ENCODE measurements around the gene YES1. TPM values are rescaled to one million over a fixed set of nuclear protein-coding genes. Genes with fewer than 3 reads are reported as not detected.
A peak's percentile ranks its signal among the peaks of the same experiment; 100 is the strongest.
"Not testable (repeated sequence)": the region's sequence is repeated elsewhere in the genome, so short reads cannot be mapped to it uniquely, and the experiment has no call there.

The YES1 gene
- polyA plus RNA-seq, 4 donors: 65.4 to 83.7 (median 80.5) TPM

DNA sequence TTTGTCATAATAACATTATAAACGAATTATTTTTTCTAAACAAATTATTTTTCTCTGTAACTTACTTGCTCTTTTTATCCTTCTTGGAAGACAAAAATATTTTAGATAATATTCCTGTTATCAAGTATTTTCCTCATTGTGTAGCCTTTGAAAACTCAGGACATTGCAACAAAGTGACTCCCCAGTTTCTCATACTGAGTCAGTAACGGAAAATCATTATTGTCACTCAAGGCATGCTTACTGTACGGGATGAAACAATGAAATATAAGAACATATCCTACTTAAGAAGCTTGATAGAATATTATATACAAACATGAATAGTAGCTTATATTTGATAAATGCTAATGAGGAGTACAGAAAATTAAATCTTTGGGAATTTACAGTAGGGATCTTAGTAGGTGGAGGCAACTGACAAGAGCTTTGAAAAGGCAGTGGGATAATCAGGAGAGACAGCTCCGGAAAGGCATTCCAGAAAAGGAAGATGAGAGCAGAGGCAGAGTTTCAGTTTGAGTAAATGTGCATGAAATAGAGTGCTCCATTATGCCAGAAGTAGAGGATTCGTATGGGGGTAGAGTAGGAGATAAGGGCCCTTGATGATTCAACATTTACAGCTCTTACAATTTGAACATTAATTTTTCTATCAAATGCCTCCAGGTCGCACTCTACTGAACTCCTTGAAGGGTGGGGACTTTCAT is 14.0 kb upstream of the YES1 start:
- DNase-seq (ENCODE audit: low read depth in 4 of 4, low spot score in 3 of 4): no peak

DNA sequence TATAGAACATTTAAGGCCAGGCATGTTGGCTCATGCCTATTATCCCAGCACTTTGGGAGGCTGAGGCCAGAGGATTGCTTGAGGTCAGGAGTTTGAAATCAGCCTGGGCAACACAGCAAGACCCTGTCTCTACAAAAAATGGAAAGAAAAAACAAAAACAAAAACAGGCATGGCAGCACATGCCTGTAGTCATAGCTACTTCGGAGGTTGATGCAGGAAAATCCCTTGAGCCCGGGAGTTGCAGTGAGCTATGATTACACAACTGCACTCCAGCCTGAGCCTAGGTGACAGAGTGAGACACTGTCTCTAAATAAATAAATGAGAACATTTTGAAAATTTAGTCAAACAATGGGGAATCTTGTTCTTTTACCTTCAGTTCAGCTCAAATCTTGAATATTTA is 12.1 kb upstream of the YES1 start:
- DNase-seq (ENCODE audit: low read depth in 4 of 4, low spot score in 3 of 4): no peak

DNA sequence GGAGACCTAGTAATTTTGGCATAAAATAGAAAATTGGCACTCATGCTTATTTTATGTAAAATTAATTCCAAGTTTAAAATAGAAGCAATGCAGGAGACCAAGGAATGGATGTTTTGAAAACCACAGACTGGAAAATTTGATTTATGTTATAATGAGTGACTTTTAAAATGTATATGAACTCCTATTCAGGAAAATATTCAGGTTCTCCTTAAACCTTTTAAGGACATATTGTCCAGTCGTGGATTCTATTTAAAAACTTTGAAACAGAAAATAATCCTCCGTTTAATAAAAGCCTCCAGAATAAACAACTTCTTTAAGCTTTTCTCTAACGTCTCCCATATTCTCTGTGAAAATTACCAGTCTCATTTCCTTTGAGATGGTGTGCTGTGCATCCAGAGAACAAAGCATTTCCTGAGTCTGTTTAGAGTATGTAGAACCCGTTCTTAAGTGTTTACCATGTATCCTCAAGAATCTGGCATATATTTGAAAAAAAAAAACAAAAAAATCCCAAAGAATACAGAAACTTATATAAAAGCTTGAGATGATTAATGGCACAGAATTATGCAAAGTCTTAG is 8.6 kb upstream of the YES1 start:
- no peak for DNase-seq (ENCODE audit: low read depth in 4 of 4, low spot score in 3 of 4)

DNA sequence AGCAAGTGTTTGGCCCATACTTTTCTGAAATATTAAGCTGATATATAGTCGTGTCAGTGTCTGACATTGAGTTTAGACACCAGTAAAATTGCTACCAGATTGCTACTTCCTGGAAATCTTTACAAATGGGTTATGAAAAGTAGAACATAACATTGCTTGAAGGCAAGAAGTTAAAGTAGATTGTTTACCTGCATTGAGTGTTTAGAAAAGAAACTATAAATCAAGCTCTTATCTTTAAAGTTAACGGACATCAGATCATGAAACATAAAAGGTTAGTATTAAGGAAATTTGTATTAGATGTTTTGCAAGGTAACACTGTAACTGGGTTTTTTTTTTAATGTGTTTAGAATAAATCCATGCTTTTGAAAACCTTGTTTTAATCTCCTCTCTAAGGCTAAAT is 4.8 kb upstream of the YES1 start:
- no peak for DNase-seq (ENCODE audit: low read depth in 4 of 4, low spot score in 3 of 4)

DNA sequence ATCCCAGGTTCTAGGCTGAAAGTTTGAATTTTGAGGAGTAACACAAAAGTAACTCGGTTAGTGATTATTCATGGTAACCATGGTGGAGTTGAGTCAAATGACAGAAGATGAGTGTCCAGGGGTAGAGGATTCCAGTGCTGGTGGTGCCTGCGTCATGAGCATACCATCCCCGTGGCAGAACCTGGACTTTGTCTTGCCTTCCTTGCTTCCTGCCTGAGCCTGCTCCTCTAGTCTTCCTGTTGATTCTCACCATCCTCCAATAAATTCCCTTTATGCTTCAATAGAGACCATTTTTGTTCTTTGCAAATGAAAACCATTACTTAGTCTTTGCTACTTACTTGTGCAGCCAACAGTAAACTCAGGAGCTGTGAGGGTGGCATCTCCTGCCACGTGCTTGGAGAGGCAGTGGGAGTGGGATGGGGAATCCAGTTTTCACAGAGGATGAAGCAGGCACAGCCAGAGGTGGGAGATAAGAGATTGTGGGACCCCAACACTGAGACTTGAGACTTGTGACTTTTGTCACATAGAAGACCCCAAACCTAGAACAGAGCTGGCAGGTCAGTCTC is 4.1 kb upstream of the YES1 start:
- no peak for DNase-seq (ENCODE audit: low read depth in 4 of 4, low spot score in 3 of 4)

DNA sequence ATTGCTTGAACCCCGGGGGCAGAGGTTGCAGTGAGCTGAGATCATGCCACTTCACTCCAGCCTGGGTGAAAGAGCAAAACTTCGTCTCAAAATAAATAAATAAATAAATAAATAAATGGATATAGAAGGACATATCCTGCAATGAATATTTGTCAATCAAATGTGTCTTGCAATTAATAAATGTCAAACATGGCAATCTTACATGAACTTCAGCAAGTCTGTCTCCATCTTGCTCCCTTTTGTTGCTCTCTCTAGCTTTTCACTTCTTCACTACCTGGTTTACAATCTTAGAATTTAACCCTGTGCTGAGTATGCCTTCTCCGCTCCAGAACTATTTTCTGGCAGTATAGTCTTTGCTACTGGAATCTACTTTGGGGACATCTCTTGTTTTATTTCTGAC is 3.3 kb upstream of the YES1 start:
- DNase-seq (ENCODE audit: low read depth in 4 of 4, low spot score in 3 of 4): no peak

DNA sequence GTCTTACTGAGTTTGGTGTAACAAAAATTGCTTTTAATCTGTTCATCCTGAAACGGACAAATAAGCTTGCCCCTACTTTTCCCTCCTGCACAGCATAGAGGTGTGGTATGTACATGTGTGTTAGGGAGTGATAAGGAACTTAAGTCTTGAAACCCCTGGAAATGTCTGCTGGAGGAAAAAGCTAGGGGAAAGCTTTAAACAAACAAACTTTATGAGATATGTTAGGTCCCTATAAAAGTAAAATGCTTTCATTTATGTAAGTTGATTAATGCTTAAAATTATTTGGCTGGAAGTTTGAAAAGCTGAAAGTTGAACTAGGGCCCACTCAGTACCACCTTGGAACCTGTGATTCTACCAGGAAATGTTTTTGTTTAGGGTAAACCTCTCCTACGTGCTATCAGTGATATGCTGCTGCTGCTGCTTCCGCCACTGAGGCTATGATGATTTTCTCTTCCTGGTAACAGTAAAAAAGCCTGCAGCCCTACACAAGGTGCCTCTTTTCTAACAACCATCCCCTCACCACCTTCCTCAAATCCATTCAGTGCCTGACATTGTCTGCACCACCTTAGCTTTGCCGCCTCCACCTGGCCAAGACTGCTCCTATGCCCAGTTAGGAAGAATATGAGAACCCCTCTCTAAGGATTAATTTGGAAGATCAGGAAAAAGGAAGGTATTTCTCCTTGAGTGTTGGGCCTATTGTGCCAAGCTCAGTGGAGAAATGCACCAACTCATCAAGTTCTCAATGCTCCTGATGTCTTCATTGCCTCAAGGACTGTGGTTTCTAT is 2.5 kb upstream of the YES1 start:
- DNase-seq (ENCODE audit: low read depth in 4 of 4, low spot score in 3 of 4): no peak

DNA sequence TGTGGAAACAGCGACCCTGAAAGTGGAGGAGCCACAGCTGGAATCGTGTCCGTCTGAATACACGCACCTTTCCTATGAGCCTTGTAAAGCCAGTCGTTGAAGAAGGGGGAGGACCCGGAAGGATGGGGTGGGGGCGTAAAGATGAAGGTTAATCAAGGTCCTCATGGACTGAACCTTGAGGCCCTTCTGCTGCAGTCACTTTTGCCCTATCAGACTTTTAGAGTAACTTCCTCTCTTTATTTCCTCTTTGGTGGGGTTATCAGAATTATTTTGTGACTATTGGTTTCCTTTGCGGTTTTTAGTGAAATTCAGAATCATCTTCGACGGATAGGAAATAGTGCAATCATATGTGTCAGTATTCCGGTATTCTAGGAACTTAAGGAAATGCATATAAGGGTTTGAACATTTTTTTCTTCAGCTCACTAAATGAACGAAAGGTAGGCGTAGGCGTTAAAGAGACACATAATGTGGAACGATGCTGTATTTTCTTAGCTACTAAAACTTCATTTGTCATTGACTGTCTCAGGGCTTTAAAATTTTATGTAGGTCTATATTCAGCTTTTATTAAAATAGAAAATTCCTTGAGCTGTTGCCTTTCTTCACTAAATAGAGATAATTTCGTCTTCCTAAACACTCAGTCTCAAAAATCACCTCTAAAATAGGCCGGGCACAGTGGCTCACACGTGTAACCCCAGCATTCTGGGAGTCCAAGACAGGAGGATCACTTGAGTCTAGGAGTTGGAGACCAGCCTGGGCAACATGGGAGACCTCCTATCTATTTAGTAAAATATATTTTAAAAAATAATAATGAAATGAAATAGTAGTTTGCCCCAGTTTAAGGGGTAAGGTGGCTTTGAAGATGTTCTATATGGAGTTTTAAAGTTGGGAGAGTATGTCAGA is 1.4 kb upstream of the YES1 start:
- DNase-seq (ENCODE audit: low read depth in 4 of 4, low spot score in 3 of 4): no peak

DNA sequence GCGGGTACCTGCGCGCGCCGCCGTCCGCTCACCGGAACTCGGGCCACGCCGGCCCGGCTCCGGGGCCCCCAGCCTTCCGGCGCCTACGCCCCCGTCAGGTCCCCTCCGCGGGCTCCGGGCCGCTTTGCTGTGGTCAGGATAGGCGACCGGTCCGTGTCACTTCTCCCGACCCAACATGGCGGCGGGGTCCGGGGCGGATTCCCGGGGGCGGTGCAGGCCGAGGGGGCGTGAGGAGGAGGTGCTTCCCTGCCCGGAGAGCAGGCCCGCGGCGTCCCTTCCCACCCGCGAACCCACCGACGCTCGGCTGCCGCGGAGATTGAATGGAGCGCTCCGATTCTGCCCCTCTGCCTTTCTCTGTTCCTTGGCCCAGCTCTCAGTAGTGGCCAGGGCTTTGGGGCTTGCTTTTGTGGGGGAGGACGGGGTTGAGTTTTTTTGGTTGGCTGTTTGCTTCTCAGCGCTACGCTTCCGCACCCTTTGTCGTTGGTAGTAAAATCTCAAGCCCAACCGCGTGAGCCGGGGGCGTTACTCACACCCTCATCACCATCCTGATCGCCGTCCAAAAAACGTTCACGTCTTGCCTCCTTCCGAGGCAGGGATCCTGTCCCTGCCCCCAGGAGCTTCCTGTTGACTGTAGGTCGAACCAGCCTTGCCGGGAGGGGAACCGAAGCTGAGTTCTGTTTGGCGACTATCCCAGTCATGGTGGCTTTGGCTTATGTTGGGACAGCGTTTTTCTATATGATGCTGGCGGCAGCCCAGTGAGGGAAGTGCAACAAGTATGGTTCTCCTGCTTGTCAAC is 532 bp upstream of the YES1 start:
- DNase-seq (ENCODE audit: low read depth in 4 of 4, low spot score in 3 of 4): peak; percentile 65 to 75 (median 72)

DNA sequence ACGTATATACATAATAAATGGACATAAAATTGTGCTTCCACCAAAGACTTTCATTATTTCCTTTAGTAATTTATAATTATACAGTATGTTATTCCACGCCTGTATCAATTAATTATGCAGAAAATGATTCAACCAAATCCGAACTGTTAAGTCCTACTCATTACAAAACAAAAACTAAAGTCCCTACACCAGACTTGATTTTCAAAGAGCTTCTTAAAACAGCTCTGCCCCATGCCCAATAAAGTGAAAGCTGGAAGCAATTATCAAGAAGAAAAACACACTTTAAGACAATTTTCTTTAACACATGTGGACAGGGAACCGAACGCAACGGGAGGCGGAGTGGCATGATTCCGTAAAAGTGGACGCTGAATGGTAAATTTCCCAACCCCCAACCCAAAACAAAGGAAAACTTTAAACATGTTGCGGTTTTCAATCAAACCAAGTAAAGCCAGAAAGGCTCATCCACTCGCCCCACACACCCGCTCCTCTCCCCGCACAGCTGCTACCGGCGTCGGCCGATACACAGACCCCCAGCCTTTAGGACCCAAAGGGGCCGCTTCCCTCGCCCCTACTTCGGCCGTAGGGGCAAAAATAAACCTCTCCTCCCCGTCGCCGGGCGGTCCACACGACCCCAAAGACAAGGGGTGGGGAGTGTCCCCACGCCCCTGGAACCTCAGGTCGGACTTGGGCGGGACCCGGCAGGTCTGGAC is 705 bp downstream of the YES1 start:
- no peak for DNase-seq (ENCODE audit: low read depth in 4 of 4, low spot score in 3 of 4)

DNA sequence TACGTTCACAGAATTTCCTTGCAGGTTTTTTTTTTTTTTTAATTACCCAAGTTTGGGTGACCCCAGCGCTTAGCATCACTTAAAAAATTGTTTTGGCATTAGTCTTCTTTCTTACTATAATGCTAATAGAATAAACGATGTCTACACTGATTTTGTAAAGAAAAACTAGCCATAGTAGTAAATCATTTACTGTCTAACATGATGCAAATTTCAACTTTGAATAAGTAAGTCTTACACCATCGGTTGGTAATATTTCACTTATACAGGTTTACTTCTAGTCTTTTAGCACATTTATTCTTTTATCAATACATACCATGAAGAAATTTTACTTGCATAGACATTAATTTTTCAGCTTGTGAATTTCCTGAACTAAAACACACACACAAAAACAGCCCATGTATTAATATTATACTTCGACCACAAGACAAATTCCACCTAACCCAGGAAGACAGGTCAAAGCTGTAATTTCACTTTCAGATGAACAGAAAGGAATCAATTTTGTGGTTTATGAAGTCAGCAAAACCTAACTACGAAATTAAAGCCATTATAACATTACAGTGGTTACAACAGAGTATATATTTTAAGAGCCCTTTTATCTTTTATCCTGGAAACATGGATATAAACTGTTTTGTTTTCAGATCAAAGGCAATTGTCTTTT is 1.9 kb downstream of the YES1 start:
- no peak for DNase-seq (ENCODE audit: low read depth in 4 of 4, low spot score in 3 of 4)

DNA sequence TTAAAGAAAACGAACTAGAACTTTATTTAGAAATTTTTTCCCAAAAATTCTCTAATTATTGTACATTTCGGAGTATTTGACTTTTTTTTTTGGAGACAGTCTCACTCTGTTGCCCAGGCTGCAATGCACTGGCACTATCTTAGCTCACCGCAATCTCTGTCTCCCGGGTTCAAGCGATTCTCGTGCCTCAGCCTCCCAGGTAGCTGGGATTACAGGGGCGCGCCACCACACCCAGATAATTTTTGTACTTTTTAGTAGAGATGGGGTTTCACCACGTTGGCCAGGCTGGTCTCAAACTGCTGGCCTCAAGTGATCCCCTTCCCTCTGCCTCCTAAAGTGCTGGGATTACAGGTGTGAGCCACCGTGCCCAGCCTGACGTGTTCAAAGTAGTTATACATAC is 2.8 kb downstream of the YES1 start:
- DNase-seq (ENCODE audit: low read depth in 4 of 4, low spot score in 3 of 4): not testable (repeated sequence)

DNA sequence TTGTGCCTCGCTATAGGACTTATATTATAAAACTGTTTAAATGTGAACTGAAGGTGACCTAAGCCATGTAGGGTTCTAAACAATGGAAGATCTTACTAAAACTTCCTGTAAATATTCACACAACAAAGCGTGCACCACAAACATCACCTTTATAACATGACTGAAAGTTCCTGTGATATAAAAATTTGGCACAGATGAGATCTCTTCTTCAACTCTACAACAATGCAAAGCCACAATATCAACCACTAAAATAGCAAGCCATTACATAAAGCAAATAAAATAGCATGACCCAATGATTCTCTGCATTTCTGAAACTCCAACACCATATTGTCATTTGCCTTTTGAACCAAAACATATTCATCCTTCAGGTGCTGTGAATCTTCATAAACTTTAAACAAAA is 3.5 kb downstream of the YES1 start:
- DNase-seq (ENCODE audit: low read depth in 4 of 4, low spot score in 3 of 4): no peak

DNA sequence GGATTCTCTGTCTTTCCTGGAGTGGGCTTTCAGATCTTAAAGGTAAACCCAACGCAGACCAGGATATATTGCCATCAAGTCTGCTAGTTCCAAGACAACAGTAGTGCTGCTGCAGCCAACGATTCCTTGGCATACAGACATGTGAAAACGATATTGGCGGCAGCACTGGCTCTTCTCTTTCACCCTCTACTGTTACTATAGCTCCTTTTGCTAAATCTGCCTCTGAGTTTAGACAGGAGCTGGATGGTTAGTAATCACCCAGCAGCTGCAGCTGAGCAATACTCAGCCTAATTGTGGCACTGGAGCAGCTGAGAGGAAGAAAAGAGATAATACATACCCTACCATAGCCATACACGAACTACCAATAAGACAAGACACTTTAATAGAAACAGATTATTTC is 4.0 kb downstream of the YES1 start:
- DNase-seq (ENCODE audit: low read depth in 4 of 4, low spot score in 3 of 4): no peak

DNA sequence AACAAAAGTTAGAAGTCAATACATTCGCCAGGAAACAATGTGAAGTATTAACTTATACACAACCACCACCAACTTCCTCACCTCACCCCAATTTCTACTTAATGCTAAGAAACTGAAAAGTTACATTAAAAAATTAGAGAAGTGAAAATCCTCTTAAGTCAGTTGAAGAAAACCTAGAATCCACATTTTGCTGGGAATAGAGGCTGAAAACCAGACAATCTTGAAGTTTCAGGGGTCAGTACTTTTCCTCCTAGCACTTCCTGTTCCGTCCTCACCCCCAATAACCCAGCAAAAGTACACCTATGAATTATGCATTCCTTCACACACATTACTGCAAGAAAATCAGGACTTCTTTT is 6.3 kb downstream of the YES1 start:
- DNase-seq (ENCODE audit: low read depth in 4 of 4, low spot score in 3 of 4): no peak

DNA sequence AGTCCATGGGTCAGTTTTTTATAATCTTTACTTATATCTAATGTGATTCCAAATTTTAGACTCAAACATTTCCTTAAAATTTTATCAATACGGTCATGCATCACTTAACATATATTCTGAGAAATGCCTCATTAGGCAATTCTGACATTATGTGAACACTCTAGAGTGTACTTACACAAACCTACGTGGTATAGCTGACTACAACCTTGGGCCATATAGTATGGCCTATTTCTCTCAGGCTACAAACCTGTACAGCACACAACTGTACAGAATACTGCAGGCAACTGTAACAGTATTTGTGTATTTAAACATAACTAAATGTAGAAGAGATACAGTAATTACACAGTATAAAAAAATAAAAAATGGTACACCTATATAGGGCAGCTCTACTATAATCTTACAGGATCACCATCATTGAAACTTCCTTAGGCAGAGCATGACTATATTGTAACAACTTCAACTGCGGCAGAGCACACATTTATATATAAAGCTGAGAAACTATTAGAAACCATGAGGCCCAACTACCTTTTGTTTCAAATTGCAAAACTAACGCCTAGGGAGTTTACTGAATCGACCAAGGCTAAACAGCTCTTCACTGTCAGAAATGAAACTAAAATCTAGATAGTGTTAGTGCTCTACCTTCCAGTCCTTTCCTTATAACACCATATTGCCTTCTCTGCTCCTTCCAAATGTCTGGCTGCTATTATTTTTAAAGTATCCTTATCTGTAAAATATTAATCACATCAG is 6.9 kb downstream of the YES1 start:
- no peak for DNase-seq (ENCODE audit: low read depth in 4 of 4, low spot score in 3 of 4)

DNA sequence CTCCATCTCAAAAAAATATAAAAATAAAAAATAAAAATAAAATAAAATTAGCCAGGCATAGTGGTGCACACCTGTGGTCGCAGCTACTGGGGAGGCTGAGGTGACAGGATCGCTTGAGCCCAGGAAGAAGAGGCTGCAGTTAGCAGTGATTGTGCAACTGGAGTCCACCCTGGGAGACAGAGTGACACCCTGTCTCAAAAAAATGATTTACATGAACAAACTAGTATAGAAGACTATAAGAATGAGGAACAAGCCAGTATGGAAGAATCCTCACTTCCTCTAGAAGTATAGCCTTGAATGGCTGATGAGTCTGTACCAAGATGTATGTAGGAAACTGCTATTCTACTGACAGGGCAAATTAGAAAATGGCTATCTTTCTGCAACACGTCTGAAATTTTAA is 10.9 kb downstream of the YES1 start:
- no peak for DNase-seq (ENCODE audit: low read depth in 4 of 4, low spot score in 3 of 4)

DNA sequence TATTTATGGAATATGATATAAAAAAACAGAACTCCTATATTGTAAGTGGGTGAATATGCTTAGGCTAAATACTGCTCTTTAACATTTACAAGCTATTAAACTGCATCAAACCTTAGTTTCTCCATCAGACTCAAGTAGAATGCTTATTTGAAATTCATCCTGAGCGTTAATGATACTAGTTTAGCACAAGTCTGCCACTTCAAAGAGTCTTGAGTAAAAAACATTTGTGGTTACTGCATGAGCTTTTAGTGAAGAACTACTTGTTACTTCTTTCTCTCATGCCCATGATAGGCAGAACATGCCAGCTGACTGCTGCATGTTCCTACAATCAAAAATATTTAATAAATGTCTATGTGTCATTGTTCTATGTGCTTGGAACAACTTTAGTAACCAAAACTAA is 12.1 kb downstream of the YES1 start:
- DNase-seq (ENCODE audit: low read depth in 4 of 4, low spot score in 3 of 4): no peak

All from right renal pelvis (tissue), 4 donors.